HepG2 (cell line): ENCODE measurements around the gene SRSF2. TPM values are rescaled to one million over a fixed set of nuclear protein-coding genes. Genes with fewer than 3 reads are reported as not detected.

Experiments
- CC2D1A ChIP-seq: sonication (generic); formaldehyde crosslinking; IDR thresholded peaks from 2 replicates; pipeline ENCODE4 v1.8.1; 2023; ENCODE audit warnings: mild to moderate bottlenecking, missing genetic modification reagents
- ELF3 ChIP-seq: IDR thresholded peaks from 2 replicates; pipeline ENCODE4 v1.6.1; 2016; ENCODE audit warnings: missing genetic modification reagents, missing compliant biosample characterization
- ESRRA ChIP-seq: sonication (generic); formaldehyde crosslinking; IDR thresholded peaks from 2 replicates; pipeline ENCODE4 v1.5.1; 2020; ENCODE audit warnings: mild to moderate bottlenecking, low read depth, missing genetic modification reagents
- KAT8 ChIP-seq: IDR thresholded peaks from 2 replicates; pipeline ENCODE4 v1.6.1; 2016; ENCODE audit warnings: missing genetic modification reagents, missing compliant biosample characterization
- KDM6A ChIP-seq: IDR thresholded peaks from 2 replicates; pipeline ENCODE4 v1.6.1; 2016; ENCODE audit warnings: low read depth
- MYPOP ChIP-seq: sonication (generic); formaldehyde crosslinking; IDR thresholded peaks from 2 replicates; pipeline ENCODE4 v1.8.1; 2023; ENCODE audit warnings: mild to moderate bottlenecking, moderate library complexity, missing genetic modification reagents
- ONECUT2 ChIP-seq: sonication (generic); formaldehyde crosslinking; IDR thresholded peaks from 2 replicates; pipeline ENCODE4 v1.4.0; 2020; ENCODE audit warnings: missing genetic modification reagents
- SIN3A ChIP-seq: IDR thresholded peaks from 2 replicates; pipeline ENCODE4 v1.6.1; 2011; ENCODE audit warnings: low read depth, mild to moderate bottlenecking, control low read depth, low read length, borderline replicate concordance
- ZNF136 ChIP-seq: sonication (generic); formaldehyde crosslinking; IDR thresholded peaks from 2 replicates; pipeline ENCODE4 v1.8.1; 2022; ENCODE audit warnings: low read depth, mild to moderate bottlenecking, moderate library complexity, missing genetic modification reagents
- ZNF512 ChIP-seq: sonication (generic); formaldehyde crosslinking; IDR thresholded peaks from 2 replicates; pipeline ENCODE4 v1.4.0; 2020; ENCODE audit warnings: mild to moderate bottlenecking, missing genetic modification reagents
- ZNF556 ChIP-seq: sonication (generic); formaldehyde crosslinking; IDR thresholded peaks from 2 replicates; pipeline ENCODE4 v1.4.0; 2020; ENCODE audit warnings: mild to moderate bottlenecking, missing genetic modification reagents, borderline replicate concordance
- ZNF781 ChIP-seq: sonication (generic); formaldehyde crosslinking; IDR thresholded peaks from 2 replicates; pipeline ENCODE4 v1.5.1; 2020; ENCODE audit warnings: borderline replicate concordance, mild to moderate bottlenecking, missing genetic modification reagents; ENCODE audit errors: not compliant biosample characterization
- polyA plus RNA-seq, 8 experiments: library from polyadenylated mRNA; depleted of rRNA in 3 of 8; stranded (reverse) in 7 of 8; unstranded in 1 of 8; fragments of >200 nt; fragmentation: Illumina TruSeq in 4 of 8; extraction: Trizol in 4 of 8; gene quantifications; 2 replicates each; pipeline versions ENCODE4 v1.2.1 to v1.2.3, GENCODE V29; 2011 to 2016; ENCODE audit warnings: low read depth in 4 of 8, missing spikeins in 1 of 8, mixed read lengths in 1 of 8; ENCODE audit not compliant: insufficient read depth in 1 of 8
- total RNA-seq, 5 experiments: library from RNA; depleted of rRNA; stranded (reverse); fragments of >200 nt; fragmentation: Illumina TruSeq; extraction: Trizol; gene quantifications; 2 replicates each; pipeline ENCODE4 v1.2.3, GENCODE V29; 2016; ENCODE audit warnings: low read depth in 1 of 5
- TF ChIP-seq, protein P1 (sequence below): sonication (generic); formaldehyde crosslinking; IDR thresholded peaks from 2 replicates; pipeline ENCODE4 v1.9.0; 2022; ENCODE audit warnings: low read depth, missing genetic modification reagents
- TF ChIP-seq, protein P2 (sequence below): sonication (generic); formaldehyde crosslinking; IDR thresholded peaks from 2 replicates; pipeline ENCODE4 v1.4.0; 2020; ENCODE audit warnings: missing genetic modification reagents
- TF ChIP-seq, protein P3 (sequence below): sonication (generic); formaldehyde crosslinking; IDR thresholded peaks from 2 replicates; pipeline ENCODE4 v1.8.0; 2022; ENCODE audit warnings: mild to moderate bottlenecking, missing genetic modification reagents; ENCODE audit not compliant: insufficient replicate concordance

Gene SRSF2
- total and polyA plus RNA-seq, 2 of the 13 experiments (the other 11 are each of a cell fraction or from before 2014, with no cell fraction given) = 306 to 319 TPM

- TF ChIP-seq SIN3A (no peak), KAT8 (CRISPR knock-in tag) (0 out of 2 replicates have a peak, but pooled peaks have one; percentile 22), KDM6A (CRISPR knock-in tag) (peak; percentile 50; the same call in 1 of the 2 replicates), ZNF781 (CRISPR knock-in tag) (no peak), CC2D1A (CRISPR knock-in tag) (no peak), ESRRA (CRISPR knock-in tag) (peak; percentile 73), ZNF136 (no peak), ZNF556 (0 out of 2 replicates have a peak, but pooled peaks have one; percentile 63), ZNF512 (CRISPR knock-in tag) (no peak), ELF3 (CRISPR knock-in tag) (0 out of 2 replicates have a peak, but pooled peaks have one; percentile 28), MYPOP (no peak), ONECUT2 (CRISPR knock-in tag) (peak; percentile 15; the same call in 1 of the 2 replicates)
- TF ChIP-seq, protein P1, sequence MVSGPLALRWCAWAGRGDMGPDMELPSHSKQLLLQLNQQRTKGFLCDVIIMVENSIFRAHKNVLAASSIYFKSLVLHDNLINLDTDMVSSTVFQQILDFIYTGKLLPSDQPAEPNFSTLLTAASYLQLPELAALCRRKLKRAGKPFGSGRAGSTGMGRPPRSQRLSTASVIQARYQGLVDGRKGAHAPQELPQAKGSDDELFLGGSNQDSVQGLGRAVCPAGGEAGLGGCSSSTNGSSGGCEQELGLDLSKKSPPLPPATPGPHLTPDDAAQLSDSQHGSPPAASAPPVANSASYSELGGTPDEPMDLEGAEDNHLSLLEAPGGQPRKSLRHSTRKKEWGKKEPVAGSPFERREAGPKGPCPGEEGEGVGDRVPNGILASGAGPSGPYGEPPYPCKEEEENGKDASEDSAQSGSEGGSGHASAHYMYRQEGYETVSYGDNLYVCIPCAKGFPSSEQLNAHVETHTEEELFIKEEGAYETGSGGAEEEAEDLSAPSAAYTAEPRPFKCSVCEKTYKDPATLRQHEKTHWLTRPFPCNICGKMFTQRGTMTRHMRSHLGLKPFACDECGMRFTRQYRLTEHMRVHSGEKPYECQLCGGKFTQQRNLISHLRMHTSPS (CRISPR knock-in tag) = peak; percentile 67; the same call in 1 of the 2 replicates
- TF ChIP-seq, protein P2, sequence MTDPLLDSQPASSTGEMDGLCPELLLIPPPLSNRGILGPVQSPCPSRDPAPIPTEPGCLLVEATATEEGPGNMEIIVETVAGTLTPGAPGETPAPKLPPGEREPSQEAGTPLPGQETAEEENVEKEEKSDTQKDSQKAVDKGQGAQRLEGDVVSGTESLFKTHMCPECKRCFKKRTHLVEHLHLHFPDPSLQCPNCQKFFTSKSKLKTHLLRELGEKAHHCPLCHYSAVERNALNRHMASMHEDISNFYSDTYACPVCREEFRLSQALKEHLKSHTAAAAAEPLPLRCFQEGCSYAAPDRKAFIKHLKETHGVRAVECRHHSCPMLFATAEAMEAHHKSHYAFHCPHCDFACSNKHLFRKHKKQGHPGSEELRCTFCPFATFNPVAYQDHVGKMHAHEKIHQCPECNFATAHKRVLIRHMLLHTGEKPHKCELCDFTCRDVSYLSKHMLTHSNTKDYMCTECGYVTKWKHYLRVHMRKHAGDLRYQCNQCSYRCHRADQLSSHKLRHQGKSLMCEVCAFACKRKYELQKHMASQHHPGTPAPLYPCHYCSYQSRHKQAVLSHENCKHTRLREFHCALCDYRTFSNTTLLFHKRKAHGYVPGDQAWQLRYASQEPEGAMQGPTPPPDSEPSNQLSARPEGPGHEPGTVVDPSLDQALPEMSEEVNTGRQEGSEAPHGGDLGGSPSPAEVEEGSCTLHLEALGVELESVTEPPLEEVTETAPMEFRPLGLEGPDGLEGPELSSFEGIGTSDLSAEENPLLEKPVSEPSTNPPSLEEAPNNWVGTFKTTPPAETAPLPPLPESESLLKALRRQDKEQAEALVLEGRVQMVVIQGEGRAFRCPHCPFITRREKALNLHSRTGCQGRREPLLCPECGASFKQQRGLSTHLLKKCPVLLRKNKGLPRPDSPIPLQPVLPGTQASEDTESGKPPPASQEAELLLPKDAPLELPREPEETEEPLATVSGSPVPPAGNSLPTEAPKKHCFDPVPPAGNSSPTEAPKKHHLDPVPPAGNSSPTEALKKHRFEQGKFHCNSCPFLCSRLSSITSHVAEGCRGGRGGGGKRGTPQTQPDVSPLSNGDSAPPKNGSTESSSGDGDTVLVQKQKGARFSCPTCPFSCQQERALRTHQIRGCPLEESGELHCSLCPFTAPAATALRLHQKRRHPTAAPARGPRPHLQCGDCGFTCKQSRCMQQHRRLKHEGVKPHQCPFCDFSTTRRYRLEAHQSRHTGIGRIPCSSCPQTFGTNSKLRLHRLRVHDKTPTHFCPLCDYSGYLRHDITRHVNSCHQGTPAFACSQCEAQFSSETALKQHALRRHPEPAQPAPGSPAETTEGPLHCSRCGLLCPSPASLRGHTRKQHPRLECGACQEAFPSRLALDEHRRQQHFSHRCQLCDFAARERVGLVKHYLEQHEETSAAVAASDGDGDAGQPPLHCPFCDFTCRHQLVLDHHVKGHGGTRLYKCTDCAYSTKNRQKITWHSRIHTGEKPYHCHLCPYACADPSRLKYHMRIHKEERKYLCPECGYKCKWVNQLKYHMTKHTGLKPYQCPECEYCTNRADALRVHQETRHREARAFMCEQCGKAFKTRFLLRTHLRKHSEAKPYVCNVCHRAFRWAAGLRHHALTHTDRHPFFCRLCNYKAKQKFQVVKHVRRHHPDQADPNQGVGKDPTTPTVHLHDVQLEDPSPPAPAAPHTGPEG = no peak
- TF ChIP-seq, protein P3, sequence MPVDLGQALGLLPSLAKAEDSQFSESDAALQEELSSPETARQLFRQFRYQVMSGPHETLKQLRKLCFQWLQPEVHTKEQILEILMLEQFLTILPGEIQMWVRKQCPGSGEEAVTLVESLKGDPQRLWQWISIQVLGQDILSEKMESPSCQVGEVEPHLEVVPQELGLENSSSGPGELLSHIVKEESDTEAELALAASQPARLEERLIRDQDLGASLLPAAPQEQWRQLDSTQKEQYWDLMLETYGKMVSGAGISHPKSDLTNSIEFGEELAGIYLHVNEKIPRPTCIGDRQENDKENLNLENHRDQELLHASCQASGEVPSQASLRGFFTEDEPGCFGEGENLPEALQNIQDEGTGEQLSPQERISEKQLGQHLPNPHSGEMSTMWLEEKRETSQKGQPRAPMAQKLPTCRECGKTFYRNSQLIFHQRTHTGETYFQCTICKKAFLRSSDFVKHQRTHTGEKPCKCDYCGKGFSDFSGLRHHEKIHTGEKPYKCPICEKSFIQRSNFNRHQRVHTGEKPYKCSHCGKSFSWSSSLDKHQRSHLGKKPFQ (CRISPR knock-in tag) = no peak
These were observed 35.6 kb downstream of the SRSF2 start (continued) for GRCh38 chr17:76701471-76701967.
